Measurements from ENCODE around the gene C1QL3.
A peak's percentile ranks its signal among the peaks of the same experiment; 100 is the strongest.

Gene C1QL3

DNA sequence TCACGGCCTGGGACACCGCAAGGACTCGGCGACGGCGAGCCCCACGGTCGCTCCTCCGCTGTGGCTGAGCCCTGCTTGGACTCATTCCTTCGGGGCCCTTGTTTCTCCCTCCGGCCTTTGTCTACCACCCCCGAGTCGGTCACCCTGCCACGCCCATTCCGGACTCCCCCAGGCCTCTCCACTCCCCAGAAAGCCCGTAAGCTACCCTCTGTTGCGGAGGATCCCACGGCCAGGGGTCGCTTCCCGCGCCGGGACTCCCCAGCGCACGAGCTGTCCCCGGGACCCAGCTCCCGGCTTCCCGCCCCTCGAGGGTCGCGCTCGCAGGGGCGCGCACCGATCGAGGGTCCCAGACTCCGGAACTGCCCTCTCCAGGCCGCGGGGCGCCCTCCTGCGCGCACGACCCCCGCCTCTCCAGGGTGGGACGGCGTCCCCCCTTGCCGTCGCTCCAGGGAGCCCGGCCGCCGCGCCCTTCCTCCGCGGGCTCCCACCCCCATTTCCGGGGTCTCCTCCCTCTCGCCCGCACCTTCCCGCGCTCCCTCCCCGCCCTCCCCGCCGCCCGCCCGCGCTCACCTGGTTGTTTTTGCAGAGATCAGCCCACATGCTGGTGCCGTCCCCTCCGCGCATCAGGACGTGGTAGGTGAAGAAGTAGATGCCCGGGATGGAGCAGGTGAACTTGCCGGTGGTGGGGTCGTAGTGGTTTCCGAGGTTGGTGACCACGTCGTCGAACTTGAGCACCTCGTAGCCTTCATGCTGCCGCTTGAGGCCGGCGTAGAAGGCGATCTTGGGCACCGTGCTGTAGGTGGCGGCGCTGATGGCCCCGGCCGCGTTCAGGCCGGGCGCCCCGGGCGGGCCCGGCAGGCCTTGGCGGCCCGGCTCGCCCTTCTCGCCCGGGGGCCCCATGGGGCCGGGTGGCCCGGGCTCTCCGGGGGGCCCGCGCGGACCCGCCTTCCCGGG is 1.5 kb downstream of the C1QL3 start:
- TF ChIP-seq, protein P1, sequence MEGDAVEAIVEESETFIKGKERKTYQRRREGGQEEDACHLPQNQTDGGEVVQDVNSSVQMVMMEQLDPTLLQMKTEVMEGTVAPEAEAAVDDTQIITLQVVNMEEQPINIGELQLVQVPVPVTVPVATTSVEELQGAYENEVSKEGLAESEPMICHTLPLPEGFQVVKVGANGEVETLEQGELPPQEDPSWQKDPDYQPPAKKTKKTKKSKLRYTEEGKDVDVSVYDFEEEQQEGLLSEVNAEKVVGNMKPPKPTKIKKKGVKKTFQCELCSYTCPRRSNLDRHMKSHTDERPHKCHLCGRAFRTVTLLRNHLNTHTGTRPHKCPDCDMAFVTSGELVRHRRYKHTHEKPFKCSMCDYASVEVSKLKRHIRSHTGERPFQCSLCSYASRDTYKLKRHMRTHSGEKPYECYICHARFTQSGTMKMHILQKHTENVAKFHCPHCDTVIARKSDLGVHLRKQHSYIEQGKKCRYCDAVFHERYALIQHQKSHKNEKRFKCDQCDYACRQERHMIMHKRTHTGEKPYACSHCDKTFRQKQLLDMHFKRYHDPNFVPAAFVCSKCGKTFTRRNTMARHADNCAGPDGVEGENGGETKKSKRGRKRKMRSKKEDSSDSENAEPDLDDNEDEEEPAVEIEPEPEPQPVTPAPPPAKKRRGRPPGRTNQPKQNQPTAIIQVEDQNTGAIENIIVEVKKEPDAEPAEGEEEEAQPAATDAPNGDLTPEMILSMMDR (IDR thresholded peaks at IDR 0.05; ENCODE audit: extremely low read depth, missing control alignments) = no peak
- DNase-seq (ENCODE audit: low spot score) = peak; percentile 64

DNA sequence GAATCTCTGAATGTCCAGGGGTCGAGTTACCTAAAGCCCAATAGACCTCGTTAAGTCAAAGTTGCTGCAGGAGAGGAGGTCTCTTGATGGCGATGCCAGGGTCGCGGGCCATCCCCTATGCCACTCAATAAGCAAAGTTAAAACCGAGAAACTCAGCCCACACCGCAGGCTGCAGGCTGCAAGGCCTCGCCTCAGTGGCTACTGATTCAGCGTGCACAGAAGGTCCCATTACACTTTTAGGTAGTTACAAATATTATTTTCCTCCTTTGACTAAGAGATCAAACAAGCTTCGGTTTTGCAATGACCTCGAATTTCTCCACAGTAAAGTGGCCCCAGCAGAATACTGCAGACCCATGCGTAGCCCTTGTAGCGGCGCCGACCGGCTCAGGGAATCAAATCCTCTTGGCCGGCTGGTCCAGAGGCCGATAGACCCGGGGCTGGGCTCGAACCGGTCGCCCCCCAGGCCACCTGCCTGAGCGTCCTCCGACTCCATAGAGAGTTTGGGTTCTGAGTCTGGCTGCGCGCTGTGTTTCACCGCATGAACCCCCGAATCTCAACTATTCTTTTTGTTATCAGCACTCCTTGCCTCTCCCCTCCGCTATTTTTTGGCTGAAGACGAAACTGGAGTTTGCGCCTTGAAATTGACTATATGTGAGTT is 2.3 kb downstream of the C1QL3 start:
- TF ChIP-seq, protein P1 (IDR thresholded peaks at IDR 0.05; ENCODE audit: extremely low read depth, missing control alignments) = no peak
- DNase-seq (ENCODE audit: low spot score) = no peak

DNA sequence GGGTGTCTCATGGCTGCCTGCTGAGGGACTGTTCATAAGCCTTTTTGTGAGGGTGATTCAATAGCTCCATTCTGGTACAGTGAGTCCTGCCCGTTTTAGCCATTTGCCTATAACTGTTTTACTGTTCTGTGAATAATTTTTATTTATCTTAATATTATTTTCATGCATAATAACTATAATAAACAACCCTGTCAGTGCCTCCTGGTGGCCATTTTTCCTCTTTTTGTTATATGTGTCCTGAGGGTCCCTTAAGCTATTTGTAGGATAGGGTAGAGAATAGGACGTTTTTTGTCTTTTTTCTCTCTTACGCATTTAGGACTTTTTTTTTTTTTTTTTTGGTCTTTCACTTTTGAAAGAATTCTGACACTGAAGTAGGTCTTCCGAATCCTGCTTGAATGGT is 2.9 kb downstream of the C1QL3 start:
- TF ChIP-seq, protein P1 (IDR thresholded peaks at IDR 0.05; ENCODE audit: extremely low read depth, missing control alignments) = no peak
- no peak for DNase-seq (ENCODE audit: low spot score)

DNA sequence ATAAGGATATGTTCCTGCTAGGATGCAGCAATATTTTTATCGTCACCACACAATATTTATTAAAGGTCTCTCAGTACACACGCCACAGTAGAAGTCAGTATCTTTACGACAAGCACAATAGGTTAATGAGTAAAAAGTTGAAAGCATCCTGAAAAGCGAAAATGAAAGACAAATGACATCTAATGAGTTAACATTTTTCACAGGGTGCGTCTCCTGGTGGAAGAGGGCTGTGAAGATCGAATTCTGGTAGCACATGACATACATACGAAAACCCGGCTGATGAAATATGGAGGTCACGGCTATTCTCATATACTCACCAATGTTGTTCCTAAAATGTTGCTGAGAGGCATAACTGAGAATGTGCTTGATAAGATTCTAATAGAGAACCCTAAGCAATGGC is 10.8 kb downstream of the C1QL3 start:
- TF ChIP-seq, protein P1 (IDR thresholded peaks at IDR 0.05; ENCODE audit: extremely low read depth, missing control alignments) = no peak
- DNase-seq (ENCODE audit: low spot score) = no peak

DNA sequence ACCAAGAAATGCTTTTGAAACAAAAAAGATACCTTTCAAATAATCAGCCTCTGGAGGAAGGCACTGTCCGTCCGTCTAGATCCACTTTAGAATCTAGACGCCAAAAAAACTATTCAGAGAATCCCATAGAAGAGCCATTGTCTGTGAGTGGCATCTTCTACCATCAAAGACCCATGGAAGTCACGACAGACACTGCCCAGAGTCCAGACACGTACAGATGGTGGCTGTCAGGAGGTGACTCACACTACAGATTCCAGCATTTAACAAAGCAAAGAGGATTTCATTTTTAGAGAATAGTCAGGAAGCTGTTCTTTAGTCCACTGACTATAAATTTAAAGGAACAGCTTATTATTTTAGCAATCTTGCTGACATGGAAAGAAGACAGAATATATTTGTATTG is 11.7 kb downstream of the C1QL3 start:
- DNase-seq (ENCODE audit: low spot score) = no peak
- TF ChIP-seq, protein P1 (IDR thresholded peaks at IDR 0.05; ENCODE audit: extremely low read depth, missing control alignments) = no peak

DNA sequence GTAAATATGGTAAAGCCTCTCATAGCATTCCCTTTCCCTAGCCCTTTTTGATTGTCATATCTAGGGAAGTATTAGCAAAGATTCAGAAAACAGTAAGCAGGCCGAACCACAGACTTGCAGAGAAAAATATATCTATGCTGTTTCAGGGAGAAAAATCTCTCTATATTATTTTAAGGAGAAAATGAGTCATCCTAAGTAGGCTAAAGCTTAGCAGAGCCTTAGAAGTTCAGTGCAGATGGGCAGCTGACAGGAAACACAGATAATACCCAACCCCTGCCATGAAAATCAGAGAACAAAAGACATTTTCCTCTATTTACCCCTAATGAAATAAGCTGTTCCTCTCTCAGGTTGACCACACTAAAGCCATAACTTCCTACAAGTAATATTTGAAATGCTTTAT is 16.5 kb downstream of the C1QL3 start:
- TF ChIP-seq, protein P1 (IDR thresholded peaks at IDR 0.05; ENCODE audit: extremely low read depth, missing control alignments) = no peak
- no peak for DNase-seq (ENCODE audit: low spot score)

DNA sequence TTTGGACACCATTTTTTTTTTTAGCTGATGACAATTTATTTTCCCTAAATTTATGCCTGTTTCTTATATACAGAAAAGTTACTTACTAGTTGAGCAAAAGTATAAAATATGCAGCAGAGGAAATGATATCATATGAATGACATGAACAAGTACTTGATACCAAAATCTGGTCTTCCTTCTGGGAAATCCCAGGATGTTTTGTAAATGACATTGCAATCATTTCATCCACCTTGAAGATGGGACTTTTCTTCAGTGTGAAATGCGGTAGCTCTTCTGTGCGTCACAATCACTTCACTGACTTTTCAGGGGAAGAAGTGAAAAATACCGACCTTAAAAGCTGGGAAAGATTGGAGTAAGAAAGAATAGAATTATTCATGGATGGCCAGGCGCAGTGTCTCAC is 23.8 kb downstream of the C1QL3 start:
- TF ChIP-seq, protein P1 (IDR thresholded peaks at IDR 0.05; ENCODE audit: extremely low read depth, missing control alignments) = no peak
- no peak for DNase-seq (ENCODE audit: low spot score)
